SU-DHL-6 (cell line): ENCODE measurements around the gene ERGIC3.

ENCODE experiments used
- H2AFZ ChIP-seq: fragments of 200-600 bp; sonication (generic); 2 replicates; pipeline ENCODE4 v1.6.1; 2014; ENCODE audit warnings: low read depth, mild to moderate bottlenecking, moderate library complexity, mixed read lengths, antibody characterized with exemption, low read length; ENCODE audit not compliant: severe bottlenecking
- H3F3A ChIP-seq: fragments of 200-600 bp; shearing (Covaris generic); 2 replicates; pipeline ENCODE4 v1.6.0; 2016; ENCODE audit warnings: antibody characterized with exemption, mild to moderate bottlenecking; ENCODE audit not compliant: insufficient read depth
- H3K27ac ChIP-seq: fragments of 200-600 bp; sonication (generic); 2 replicates; pipeline ENCODE4 v1.5.1; 2016; ENCODE audit warnings: low read depth, mild to moderate bottlenecking, low read length, moderate library complexity, mixed read lengths
- H3K27me3 ChIP-seq: fragments of 200-600 bp; sonication (generic), shearing (Covaris generic); 2 replicates; pipeline ENCODE4 v1.6.0; 2014; ENCODE audit warnings: mild to moderate bottlenecking, low read length
- H3K36me3 ChIP-seq: fragments of 200-600 bp; sonication (generic); 2 replicates; pipeline ENCODE4 v1.6.1; 2014; ENCODE audit warnings: mild to moderate bottlenecking, low read length, mixed read lengths
- H3K4me2 ChIP-seq: fragments of 300-600, 200-600 bp; shearing (Covaris generic), sonication (generic); 2 replicates; pipeline ENCODE4 v1.6.0; 2014; ENCODE audit warnings: low read length, low read depth, mild to moderate bottlenecking; ENCODE audit not compliant: poor library complexity, severe bottlenecking
- H3K4me3 ChIP-seq: fragments of 200-600 bp; sonication (generic); 2 replicates; pipeline ENCODE4 v1.5.1; 2014; ENCODE audit warnings: antibody characterized with exemption, low read length, mild to moderate bottlenecking, mixed read lengths; ENCODE audit not compliant: insufficient read depth, poor library complexity, severe bottlenecking
- H3K79me2 ChIP-seq: fragments of 200-600 bp; sonication (generic); 2 replicates; pipeline ENCODE4 v1.6.1; 2014; ENCODE audit warnings: mild to moderate bottlenecking, low read length, moderate library complexity; ENCODE audit not compliant: insufficient read depth
- H3K9ac ChIP-seq: fragments of 200-600 bp; sonication (generic); 2 replicates; pipeline ENCODE4 v1.7.0; 2014; ENCODE audit warnings: mild to moderate bottlenecking, low read length
- H3K9me2 ChIP-seq: fragments of 200-600 bp; sonication (generic); replicated peaks from 2 replicates; pipeline ENCODE4 v1.6.1; 2014; ENCODE audit warnings: low read length; ENCODE audit not compliant: insufficient read depth
- H3K9me3 ChIP-seq: fragments of 200-600 bp; sonication (generic); 2 replicates; pipeline ENCODE4 v1.6.1; 2014; ENCODE audit warnings: low read length, mixed read lengths; ENCODE audit not compliant: insufficient read depth
- H4K20me1 ChIP-seq: fragments of 200-600 bp; sonication (generic); 2 replicates; pipeline ENCODE4 v1.6.1; 2014; ENCODE audit warnings: low read depth, mild to moderate bottlenecking, antibody characterized with exemption, low read length, moderate library complexity, mixed read lengths
- CTCF ChIP-seq: fragments of 200-600 bp; sonication (generic); IDR thresholded peaks from one replicate; pipeline ENCODE4 v1.5.1; 2017; ENCODE audit warnings: antibody characterized with exemption, mild to moderate bottlenecking, low read length, moderate library complexity; ENCODE audit not compliant: insufficient read depth, poor library complexity, severe bottlenecking
- EZH2phosphoT487 ChIP-seq: fragments of 200-600 bp; sonication (generic), shearing (Covaris generic); conservative IDR thresholded peaks from 2 replicates; pipeline ENCODE4 v1.6.1; 2018; ENCODE audit warnings: mild to moderate bottlenecking, antibody characterized with exemption, low read length, moderate library complexity, mixed read lengths

ERGIC3 gene

DNA sequence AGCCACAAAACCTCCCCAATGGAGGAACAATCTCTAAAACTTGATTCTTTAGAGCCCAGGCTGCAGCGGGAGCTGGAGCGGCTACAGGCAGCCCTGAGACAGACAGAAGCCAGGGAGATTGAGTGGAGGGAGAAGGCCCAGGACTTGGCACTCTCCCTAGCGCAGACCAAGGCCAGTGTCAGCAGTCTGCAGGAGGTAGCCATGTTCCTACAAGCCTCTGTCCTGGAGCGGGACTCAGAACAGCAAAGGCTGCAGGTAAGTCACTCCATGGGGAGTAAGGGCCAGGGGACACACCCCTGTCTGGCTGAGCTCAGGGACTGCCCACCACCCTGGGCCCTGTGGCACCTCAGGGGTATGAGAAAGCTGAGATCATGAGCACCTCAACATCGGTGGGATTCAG lies 37.1 kb upstream of the ERGIC3 start:
- H3K27me3 ChIP-seq = no peaks in the 10 kb centered on the region
- no peak overlapping the region for H2AFZ ChIP-seq
- TF ChIP-seq CTCF = no peak
- TF ChIP-seq EZH2phosphoT487 = no peak
- H3K4me2 ChIP-seq = no peak overlapping the region
- H3K79me2 ChIP-seq = no peaks in the 10 kb centered on the region
- H3F3A ChIP-seq = 0 out of 2 replicates have a peak, but pooled peaks cover 6% of the 10 kb centered on the region
- no peak overlapping the region for H3K27ac ChIP-seq
- no peaks in the 10 kb centered on the region for H3K9me2 ChIP-seq
- no peaks in the 10 kb centered on the region for H3K9me3 ChIP-seq
- no peaks in the 10 kb centered on the region for H3K36me3 ChIP-seq
- no peak overlapping the region for H3K4me3 ChIP-seq
- H3K9ac ChIP-seq = no peak overlapping the region
- H4K20me1 ChIP-seq = no peaks in the 10 kb centered on the region

- no peaks in the 10 kb centered on the region for H3K9me2 ChIP-seq
- no peaks in the 10 kb centered on the region for H3K36me3 ChIP-seq
- H3F3A ChIP-seq = 0 out of 2 replicates have a peak, but pooled peaks cover 6% of the 10 kb centered on the region
- no peak overlapping the region for H3K4me2 ChIP-seq
- H3K27me3 ChIP-seq = no peaks in the 10 kb centered on the region
- TF ChIP-seq EZH2phosphoT487 (no peak), CTCF (no peak)
- no peak overlapping the region for H3K27ac ChIP-seq
- no peaks in the 10 kb centered on the region for H4K20me1 ChIP-seq
- no peak overlapping the region for H3K4me3 ChIP-seq
- no peaks in the 10 kb centered on the region for H3K79me2 ChIP-seq
- no peaks in the 10 kb centered on the region for H3K9me3 ChIP-seq
- H2AFZ ChIP-seq = no peak overlapping the region
- H3K9ac ChIP-seq = no peak overlapping the region
These were observed 35.7 kb upstream of the ERGIC3 start for GRCh38 chr20:35506179-35506578.

DNA sequence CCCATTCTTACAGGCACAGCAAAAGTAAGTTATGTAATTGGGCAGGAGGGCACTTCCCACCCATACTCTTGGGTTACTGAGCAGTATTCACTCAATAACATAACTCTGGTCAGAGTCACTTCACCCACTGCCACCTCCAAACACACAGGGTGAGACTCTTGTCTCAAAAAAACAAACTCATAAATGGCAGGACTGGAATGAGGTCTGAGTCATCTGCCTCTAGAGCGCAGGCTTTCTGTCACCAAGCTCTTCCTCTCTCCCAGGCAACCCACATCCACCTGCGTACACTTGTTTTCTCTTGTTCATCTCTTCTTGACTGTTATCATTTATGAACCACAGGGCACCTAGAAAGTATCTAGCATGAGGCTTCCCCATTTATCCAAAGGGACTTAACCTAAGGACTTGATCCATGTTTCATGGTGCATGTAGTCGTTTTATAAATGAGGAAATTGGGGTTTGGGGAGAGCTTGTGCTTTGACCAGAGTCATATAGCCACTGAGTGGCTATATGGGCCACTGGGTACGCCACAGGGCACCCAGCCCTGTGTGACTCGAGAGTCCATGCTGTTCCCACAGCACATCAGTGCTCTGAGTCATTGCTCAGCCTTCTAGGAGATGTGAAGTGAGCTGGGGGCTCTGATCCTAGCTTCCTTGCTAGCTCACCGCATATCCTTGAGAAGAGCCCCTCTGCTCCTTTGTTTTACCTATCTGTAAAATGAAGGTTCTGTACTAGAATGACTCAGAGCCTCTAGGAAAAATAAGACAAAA lies 34.8 kb upstream of the ERGIC3 start:
- no peak overlapping the region for H2AFZ ChIP-seq
- H3K36me3 ChIP-seq = no peaks in the 10 kb centered on the region
- no peaks in the 10 kb centered on the region for H4K20me1 ChIP-seq

More for the DNA sequence above, 34.8 kb upstream of the ERGIC3 start:
- no peaks in the 10 kb centered on the region for H3K9me3 ChIP-seq
- no peak for TF ChIP-seq EZH2phosphoT487
- no peak for TF ChIP-seq CTCF
- H3K4me3 ChIP-seq = no peak overlapping the region
- no peak overlapping the region for H3K9ac ChIP-seq
- H3K79me2 ChIP-seq = no peaks in the 10 kb centered on the region
- H3K27ac ChIP-seq = no peak overlapping the region
- H3F3A ChIP-seq = 0 out of 2 replicates have a peak, but pooled peaks cover under 1% of the 10 kb centered on the region
- no peak overlapping the region for H3K4me2 ChIP-seq
- no peaks in the 10 kb centered on the region for H3K9me2 ChIP-seq
- no peaks in the 10 kb centered on the region for H3K27me3 ChIP-seq
